ENCODE measurements around the gene AGMAT. TPM values are rescaled to one million over a fixed set of nuclear protein-coding genes. Genes with fewer than 3 reads are reported as not detected.
A peak's percentile ranks its signal among the peaks of the same experiment; 100 is the strongest.

Gene AGMAT
- total and polyA plus RNA-seq, 2 of the 13 experiments (the other 11 are each of a cell fraction or from before 2014, with no cell fraction given) = 59.1 to 174 TPM

DNA sequence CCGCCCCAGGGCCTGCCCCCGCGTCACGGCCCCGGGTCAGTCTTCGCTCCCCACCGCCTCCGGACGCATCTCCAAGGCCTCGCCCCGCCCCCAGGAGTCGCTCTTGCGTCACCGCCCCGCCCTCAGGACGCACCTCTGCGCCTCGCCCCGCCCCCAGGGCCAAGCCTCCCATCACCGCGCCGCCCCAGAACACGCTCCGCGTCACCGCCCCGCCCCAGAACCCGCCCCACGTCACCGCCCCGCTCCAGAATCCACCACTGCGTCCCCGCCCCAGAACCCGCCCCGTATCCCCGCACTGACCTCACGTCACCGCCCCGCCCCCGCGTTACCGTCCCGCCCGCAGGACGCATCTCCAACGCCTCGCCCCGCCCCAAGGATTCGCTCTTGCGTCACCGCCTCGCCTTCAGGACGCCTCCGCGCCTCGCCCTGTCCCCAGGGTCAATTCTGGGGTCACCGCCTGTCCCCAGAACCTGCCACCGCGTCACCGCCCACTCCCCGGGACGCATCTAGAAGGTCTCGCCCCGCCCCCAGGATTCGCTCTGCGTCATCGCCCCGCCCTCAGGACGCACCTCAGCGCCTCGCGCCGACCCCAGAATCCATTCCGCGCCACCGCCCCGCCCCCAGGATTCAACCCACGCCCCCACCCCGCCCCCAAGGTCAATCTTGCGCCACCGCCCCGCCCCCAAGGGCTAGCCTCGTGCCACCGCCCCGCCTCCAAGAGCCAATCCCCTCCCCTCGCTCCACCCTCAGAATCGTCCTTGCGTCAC lies 60.4 kb downstream of the AGMAT start (continued):
- TF ChIP-seq GZF1 (CRISPR knock-in tag; IDR thresholded peaks at IDR 0.05) (no peak), CEBPB (IDR thresholded peaks at IDR 0.05; ENCODE audit: borderline replicate concordance, low read depth, low read length) (peak; percentile 89), SOX6 (IDR thresholded peaks at IDR 0.05) (no peak), SOX6 (CRISPR knock-in tag; IDR thresholded peaks at IDR 0.05) (peak; percentile 27; the same call in 1 of the 2 replicates), FOXK2 (IDR thresholded peaks at IDR 0.05) (no peak), ZNF20 (CRISPR knock-in tag; IDR thresholded peaks at IDR 0.05) (no peak), SMARCE1 (IDR thresholded peaks at IDR 0.05; ENCODE audit: borderline replicate concordance) (no peak), JUND (CRISPR knock-in tag; IDR thresholded peaks at IDR 0.05) (no peak), MAZ (IDR thresholded peaks at IDR 0.05; ENCODE audit: borderline replicate concordance, low read depth, low read length) (0 out of 2 replicates have a peak, but pooled peaks have one; percentile 4), MAZ (CRISPR knock-in tag; IDR thresholded peaks at IDR 0.05; ENCODE audit: low read depth) (no peak), ELF3 (CRISPR knock-in tag; IDR thresholded peaks at IDR 0.05) (no peak), SOX5 (CRISPR knock-in tag; IDR thresholded peaks at IDR 0.05; ENCODE audit: borderline replicate concordance) (no peak), CBX2 (IDR thresholded peaks at IDR 0.05; ENCODE audit: low read depth, low read length) (no peak), CBX2 (CRISPR knock-in tag; IDR thresholded peaks at IDR 0.05; ENCODE audit: low read depth) (no peak), KLF15 (CRISPR knock-in tag; IDR thresholded peaks at IDR 0.05; ENCODE audit: borderline replicate concordance) (no peak)
- TF ChIP-seq, protein P1, sequence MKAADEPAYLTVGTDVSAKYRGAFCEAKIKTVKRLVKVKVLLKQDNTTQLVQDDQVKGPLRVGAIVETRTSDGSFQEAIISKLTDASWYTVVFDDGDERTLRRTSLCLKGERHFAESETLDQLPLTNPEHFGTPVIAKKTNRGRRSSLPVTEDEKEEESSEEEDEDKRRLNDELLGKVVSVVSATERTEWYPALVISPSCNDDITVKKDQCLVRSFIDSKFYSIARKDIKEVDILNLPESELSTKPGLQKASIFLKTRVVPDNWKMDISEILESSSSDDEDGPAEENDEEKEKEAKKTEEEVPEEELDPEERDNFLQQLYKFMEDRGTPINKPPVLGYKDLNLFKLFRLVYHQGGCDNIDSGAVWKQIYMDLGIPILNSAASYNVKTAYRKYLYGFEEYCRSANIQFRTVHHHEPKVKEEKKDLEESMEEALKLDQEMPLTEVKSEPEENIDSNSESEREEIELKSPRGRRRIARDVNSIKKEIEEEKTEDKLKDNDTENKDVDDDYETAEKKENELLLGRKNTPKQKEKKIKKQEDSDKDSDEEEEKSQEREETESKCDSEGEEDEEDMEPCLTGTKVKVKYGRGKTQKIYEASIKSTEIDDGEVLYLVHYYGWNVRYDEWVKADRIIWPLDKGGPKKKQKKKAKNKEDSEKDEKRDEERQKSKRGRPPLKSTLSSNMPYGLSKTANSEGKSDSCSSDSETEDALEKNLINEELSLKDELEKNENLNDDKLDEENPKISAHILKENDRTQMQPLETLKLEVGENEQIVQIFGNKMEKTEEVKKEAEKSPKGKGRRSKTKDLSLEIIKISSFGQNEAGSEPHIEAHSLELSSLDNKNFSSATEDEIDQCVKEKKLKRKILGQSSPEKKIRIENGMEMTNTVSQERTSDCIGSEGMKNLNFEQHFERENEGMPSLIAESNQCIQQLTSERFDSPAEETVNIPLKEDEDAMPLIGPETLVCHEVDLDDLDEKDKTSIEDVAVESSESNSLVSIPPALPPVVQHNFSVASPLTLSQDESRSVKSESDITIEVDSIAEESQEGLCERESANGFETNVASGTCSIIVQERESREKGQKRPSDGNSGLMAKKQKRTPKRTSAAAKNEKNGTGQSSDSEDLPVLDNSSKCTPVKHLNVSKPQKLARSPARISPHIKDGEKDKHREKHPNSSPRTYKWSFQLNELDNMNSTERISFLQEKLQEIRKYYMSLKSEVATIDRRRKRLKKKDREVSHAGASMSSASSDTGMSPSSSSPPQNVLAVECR (CRISPR knock-in tag; IDR thresholded peaks at IDR 0.05; ENCODE audit: borderline replicate concordance) = peak; percentile 34; the same call in 1 of the 2 replicates
- TF ChIP-seq, protein P2, sequence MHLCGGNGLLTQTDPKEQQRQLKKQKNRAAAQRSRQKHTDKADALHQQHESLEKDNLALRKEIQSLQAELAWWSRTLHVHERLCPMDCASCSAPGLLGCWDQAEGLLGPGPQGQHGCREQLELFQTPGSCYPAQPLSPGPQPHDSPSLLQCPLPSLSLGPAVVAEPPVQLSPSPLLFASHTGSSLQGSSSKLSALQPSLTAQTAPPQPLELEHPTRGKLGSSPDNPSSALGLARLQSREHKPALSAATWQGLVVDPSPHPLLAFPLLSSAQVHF (CRISPR knock-in tag; IDR thresholded peaks at IDR 0.05) = no peak
- TF ChIP-seq, protein P3, sequence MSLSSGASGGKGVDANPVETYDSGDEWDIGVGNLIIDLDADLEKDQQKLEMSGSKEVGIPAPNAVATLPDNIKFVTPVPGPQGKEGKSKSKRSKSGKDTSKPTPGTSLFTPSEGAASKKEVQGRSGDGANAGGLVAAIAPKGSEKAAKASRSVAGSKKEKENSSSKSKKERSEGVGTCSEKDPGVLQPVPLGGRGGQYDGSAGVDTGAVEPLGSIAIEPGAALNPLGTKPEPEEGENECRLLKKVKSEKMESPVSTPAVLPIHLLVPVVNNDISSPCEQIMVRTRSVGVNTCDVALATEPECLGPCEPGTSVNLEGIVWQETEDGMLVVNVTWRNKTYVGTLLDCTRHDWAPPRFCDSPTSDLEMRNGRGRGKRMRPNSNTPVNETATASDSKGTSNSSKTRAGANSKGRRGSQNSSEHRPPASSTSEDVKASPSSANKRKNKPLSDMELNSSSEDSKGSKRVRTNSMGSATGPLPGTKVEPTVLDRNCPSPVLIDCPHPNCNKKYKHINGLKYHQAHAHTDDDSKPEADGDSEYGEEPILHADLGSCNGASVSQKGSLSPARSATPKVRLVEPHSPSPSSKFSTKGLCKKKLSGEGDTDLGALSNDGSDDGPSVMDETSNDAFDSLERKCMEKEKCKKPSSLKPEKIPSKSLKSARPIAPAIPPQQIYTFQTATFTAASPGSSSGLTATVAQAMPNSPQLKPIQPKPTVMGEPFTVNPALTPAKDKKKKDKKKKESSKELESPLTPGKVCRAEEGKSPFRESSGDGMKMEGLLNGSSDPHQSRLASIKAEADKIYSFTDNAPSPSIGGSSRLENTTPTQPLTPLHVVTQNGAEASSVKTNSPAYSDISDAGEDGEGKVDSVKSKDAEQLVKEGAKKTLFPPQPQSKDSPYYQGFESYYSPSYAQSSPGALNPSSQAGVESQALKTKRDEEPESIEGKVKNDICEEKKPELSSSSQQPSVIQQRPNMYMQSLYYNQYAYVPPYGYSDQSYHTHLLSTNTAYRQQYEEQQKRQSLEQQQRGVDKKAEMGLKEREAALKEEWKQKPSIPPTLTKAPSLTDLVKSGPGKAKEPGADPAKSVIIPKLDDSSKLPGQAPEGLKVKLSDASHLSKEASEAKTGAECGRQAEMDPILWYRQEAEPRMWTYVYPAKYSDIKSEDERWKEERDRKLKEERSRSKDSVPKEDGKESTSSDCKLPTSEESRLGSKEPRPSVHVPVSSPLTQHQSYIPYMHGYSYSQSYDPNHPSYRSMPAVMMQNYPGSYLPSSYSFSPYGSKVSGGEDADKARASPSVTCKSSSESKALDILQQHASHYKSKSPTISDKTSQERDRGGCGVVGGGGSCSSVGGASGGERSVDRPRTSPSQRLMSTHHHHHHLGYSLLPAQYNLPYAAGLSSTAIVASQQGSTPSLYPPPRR (CRISPR knock-in tag; IDR thresholded peaks at IDR 0.05; ENCODE audit: borderline replicate concordance) = no peak
- TF ChIP-seq, protein P4, sequence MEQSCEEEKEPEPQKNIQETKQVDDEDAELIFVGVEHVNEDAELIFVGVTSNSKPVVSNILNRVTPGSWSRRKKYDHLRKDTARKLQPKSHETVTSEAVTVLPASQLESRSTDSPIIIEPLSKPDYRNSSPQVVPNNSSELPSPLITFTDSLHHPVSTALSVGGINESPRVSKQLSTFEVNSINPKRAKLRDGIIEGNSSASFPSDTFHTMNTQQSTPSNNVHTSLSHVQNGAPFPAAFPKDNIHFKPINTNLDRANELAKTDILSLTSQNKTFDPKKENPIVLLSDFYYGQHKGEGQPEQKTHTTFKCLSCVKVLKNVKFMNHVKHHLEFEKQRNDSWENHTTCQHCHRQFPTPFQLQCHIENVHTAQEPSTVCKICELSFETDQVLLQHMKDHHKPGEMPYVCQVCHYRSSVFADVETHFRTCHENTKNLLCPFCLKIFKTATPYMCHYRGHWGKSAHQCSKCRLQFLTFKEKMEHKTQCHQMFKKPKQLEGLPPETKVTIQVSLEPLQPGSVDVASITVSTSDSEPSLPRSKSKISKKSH (CRISPR knock-in tag; IDR thresholded peaks at IDR 0.05; ENCODE audit: borderline replicate concordance) = no peak
